Stimulated activated CD4-positive, alpha-beta T cell treated with anti-CD3 and anti-CD28 coated beads, Interleukin-1b, Interleukin-23, amount 100 ng/mL, for 24 hours (primary cell): ENCODE data around the gene PHF14.

Source experiments
- DNase-seq, 4 experiments: peaks; one replicate each; pipeline ENCODE4 v3.0.0-alpha.2; 2020; ENCODE audit warnings: low read depth in 4 of 4, low spot score in 1 of 4

The PHF14 gene

DNA sequence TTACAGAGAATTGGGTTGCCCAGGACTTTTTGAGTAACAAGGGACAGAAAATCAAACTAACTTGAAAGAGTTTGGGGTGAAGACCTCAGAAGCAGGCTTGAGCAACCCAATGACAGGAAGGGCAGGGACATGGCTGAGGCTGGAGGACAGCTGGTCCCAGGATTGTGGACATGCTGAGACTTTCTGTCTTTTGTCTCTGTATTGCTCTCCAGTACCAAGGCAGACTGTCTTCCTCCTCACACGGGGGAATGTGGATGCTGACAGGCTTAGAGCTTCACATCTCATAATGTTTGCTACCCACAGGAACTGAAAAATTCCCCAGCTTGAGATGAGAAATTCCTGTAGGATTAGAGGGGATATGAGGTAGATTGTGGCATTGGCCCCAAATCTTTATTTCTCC, 229.6 kb downstream of the PHF14 start:
- no peak for DNase-seq

DNA sequence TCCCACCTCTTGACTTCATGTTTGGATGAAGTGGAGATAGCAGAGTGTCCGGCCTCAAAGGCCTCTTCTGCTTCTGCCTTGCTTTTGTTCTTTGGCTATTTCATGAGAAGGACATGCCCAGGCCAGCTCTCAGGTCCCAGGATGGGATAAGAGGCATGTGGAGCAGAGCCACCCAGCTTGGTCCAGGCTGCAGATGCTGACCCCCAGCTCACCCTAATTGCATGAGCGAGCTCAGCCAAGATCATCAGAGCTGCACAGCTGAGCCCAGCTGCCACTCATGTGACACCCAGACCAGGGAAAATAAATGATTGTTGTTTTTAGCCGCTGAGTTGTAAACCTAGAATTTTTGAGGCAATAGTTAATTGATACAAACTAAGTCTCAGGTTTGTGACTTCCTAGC, 230.0 kb downstream of the PHF14 start:
- DNase-seq, result no peak

DNA sequence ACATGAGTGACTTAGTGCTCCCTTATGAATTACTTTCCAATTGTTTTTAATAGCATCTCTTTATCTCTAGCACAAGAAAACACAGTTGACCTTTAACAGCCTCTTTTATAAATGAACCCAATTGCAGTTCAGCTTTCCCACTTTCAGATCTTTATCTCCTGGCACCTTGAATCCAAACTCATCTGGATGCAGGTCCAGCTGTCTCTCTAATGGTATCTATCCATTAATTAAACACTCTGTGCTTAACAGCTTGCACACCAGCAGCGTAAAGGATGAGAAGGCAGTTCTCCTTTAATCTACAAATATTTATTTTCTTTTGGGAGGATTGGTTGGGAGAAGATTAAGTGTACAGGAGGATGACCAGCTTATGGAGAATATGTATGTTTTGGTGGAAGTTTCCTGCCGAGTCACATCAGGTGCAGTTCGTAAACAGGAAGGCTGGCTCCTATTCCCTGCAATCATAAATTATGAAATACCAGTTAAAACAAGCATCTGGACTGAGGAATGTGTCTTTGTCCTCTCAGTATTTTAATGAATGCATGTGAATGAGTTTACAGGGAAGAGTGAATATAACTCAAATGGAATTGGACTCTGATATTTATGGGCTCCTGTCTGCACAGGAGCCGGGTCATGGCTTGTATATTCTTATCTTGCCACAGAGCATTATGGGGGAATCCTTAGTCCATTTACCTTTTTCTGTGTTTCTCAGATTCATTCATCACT, 232.7 kb downstream of the PHF14 start:
- no peak for DNase-seq

DNA sequence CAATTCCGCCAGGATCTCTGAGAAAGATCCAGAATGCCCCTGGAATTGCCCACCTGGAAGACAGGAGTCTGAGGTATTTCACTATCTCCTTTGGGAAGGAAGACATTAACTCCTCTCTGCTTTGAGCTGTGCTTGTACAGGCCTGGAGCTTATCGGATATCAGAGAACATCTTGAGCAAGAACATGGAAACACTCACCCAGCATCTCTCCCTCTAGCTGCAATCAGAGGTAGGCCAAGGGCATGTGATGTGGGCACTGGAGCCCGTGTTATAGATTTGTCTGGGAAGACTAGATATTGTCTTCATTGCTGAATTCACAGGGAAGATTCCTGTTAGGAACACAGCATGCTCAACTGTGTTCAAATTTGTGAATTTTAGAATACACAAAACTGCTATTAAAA, 233.9 kb downstream of the PHF14 start:
- DNase-seq, result no peak

DNA sequence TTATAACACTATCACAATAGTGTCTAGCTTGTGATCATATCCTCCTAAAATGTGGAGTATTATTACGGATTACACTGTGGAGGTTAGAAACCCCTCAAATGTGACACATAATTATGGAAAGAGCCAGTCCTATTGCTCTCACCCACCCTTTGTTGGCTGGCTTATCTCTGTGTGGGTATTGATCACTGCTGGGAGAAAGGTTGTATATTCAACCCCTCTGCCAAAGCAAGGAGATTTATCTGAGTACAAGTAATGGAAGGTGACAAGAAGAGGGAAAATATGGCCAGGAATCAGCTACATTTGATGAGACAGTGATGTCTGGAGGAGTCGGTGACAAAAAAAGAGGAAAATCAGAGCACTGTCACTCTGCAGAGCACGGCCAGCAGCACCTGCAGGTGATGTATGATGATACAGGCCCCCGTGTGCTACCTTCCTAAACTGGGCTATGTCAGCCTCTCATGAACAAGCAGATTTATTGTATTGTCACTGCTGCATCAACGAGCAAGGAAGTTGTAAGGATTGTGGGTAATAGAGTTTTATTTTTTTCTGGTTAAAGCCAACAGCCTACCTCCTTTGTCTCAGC, 235.3 kb downstream of the PHF14 start:
- no peak for DNase-seq

DNA sequence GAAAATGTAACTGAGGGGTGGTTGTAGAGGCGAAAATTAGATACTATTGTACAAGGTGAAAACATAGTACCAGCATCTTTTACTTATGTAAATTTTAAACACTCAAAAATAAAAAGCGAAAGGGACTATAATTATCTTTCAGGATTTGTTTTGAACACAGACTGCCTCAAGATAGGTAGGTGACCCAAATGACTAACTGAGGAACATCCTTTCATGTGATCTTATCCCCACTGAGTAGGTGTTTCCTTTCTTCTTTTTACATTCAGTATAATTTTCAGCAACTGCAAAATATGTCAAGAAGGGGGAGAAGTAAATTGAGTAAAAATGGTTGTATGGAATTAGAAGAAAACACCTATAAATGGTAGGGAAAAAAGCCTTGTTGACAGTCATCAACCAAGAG, 236.7 kb downstream of the PHF14 start:
- no peak for DNase-seq

DNA sequence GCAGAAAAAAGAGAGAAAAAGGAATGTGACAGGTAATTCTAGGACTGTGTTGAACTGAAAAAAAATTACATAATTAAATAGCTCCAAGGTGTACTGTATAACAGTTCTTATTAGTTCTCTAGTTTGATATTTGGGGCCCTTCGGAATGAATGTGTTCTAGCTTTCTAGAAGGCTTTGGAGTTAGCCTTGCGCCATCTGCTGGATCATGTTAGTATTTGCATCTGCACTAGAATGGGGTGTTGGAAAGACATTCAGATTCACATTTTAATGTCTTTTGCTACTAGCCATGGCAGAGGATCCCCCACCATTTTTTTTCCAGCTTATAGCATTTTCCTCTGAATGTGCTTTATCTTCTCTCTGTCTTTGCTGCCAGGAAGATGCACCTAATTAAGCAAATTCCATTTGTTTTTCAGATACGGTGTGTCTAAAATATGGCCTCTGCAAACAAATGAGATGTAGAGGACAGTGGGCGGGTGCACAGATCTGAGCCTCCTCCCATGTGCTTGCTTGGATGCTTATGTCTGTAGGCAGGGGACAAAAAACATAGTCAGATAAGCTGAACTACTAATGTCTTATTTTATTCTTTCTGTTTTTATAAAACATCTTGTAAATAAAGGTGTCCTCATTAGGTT, 238.5 kb downstream of the PHF14 start:
- DNase-seq, result peak in 3 of 4 experiments; percentile 6 to 20 (median 8)

DNA sequence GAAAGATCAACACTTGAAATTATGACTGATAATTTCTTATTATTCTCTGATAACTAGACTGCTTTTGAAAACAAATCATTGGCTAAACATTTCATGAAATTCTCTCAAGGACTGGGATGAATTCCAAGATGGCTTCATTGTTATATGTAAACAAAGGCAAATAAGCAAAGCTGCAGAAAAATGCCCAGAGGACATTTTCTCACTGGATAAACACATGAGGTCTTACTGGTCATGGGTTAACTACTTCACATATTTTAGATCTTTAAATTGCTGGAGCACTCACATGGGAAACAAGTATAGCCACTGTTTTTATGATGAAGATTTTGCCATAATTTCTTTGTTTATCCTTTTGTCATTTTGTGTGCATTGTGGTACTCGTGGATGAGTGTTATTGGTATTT, 239.1 kb downstream of the PHF14 start:
- no peak for DNase-seq

DNA sequence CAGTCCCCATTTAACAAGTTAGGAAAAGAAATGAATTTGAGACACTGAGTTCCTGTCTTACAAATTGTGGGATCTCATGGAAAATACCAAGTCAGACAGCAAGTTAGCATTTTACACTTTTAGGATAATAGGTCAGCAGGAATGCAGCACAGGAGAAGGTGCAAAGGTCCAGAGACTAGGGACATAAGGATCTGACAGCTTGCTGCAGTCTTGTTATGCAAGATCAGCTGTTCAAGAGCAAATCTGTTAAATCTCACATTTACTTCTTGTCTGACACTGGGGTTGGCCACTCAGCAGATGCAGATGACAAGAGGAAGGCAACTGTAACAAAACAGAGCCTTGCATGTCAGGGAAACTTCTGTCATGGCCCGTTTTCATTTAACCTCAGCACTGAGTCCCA, 239.6 kb downstream of the PHF14 start:
- no peak for DNase-seq

DNA sequence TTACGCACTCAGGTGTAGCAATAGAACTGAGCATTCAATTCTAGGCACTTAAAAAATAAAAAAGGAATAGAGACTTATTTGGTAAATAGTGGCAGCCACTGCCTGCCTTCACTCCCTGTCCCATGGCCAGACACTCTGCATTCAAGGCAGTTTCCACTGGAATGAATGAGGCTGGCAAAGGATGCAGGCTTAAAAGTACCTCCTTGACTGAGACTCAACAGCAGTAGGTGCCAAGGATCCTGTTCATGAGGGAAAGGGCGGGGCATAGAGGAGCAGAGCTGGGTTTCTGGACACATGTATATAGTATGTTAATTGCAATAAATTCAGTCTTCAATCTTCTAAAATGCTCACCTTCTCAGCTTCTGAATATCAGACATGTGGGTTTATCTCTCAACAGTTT, 242.6 kb downstream of the PHF14 start:
- no peak for DNase-seq

DNA sequence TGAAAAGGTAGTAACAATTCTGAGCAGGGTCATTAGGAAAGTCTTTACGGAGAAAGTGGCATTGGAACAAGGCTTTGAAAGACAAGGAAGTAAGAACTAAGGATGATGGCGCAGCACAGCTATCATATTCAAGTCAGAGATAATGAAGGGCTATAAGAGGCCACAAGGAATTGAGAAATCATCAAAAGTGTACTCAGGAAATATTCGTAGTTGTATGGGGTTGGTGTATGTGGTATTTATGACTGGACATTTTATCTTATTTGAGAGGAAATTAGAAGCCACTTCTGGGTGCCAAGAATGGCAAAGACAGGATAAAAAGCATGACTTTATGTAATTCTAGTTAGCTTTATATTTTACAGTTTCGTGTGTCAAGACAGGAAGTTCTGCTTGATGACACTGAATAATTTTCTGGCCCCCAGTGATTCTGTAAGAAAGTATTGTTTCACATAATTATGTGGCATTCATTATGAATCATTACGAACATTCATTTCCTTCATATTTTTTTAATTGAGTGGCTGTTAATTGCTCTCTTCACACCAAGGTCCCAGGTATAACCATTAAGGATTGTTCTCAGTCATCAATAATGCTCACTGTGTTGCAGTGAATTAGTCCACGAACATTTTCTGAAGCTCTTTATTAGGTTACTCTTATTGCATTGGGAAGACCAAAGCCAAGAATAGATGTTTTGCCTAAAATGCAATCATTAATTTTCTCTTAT, 244.3 kb downstream of the PHF14 start:
- no peak for DNase-seq
